HEK293 (cell line): ENCODE measurements around the gene IL16.

ENCODE experiments used
- CTCF ChIA-PET: fragments of 350-600 bp; formaldehyde crosslinking; extraction: SDS; loops from one replicate; lab custom pipeline; 2021; ENCODE audit warnings: antibody characterized with exemption; lab: Yijun Ruan, JAX
- POLR2A ChIA-PET: fragments of 300-600 bp; formaldehyde crosslinking; extraction: SDS; loops from one replicate; lab custom pipeline; 2020; ENCODE audit warnings: antibody characterized with exemption, inconsistent platforms; lab: Yijun Ruan, JAX
- H3K27ac ChIP-seq: fragments of 200-500 bp; sonication (Bioruptor generic); 2 replicates; pipeline ENCODE4 v1.5.1; 2014; ENCODE audit warnings: low read depth, low read length, control low read depth, inconsistent platforms; ENCODE audit errors: extremely low read depth
- H3K36me3 ChIP-seq, 2 experiments: fragments of 200-500 bp in 1 of 2; sonication (Bioruptor generic) in 1 of 2; 1 replicate in 1 of 2; 2 replicates in 1 of 2; pipeline ENCODE4 v1.5.1; 2014 to 2017; ENCODE audit warnings: inconsistent platforms in 2 of 2, low read length in 2 of 2; ENCODE audit not compliant: control insufficient read depth in 2 of 2, insufficient read depth in 1 of 2
- H3K4me1 ChIP-seq: fragments of 200-500 bp; sonication (Bioruptor generic); 2 replicates; pipeline ENCODE4 v1.5.1; 2014; ENCODE audit warnings: mild to moderate bottlenecking, low read length, inconsistent platforms; ENCODE audit not compliant: control insufficient read depth, insufficient read depth
- H3K4me3 ChIP-seq: 2 replicates; pipeline ENCODE4 v1.5.1; 2011; ENCODE audit warnings: low read depth, mild to moderate bottlenecking, control low read depth, low read length, moderate library complexity
- H3K9me3 ChIP-seq: fragments of 200-500 bp; sonication (Bioruptor generic); 2 replicates; pipeline ENCODE4 v1.5.1; 2014; ENCODE audit warnings: low read depth, low read length, inconsistent platforms; ENCODE audit not compliant: control insufficient read depth, insufficient read depth
- GLIS1 ChIP-seq: fragments of 450-650 bp; formaldehyde crosslinking; IDR thresholded peaks from 2 replicates; pipeline ENCODE4 v1.5.1; 2016; ENCODE audit warnings: missing biosample characterization, missing genetic modification characterization
- HIC1 ChIP-seq: fragments of 450-650 bp; formaldehyde crosslinking; IDR thresholded peaks from 2 replicates; pipeline ENCODE4 v1.5.1; 2016; ENCODE audit warnings: missing biosample characterization, missing genetic modification characterization
- REST ChIP-seq: fragments of 450-650 bp; formaldehyde crosslinking; IDR thresholded peaks from 2 replicates; pipeline ENCODE4 v1.5.1; 2016; ENCODE audit warnings: missing biosample characterization, missing genetic modification characterization
- ZFP69B ChIP-seq: fragments of 450-650 bp; formaldehyde crosslinking; IDR thresholded peaks from 2 replicates; pipeline ENCODE4 v1.5.1; 2016; ENCODE audit warnings: missing biosample characterization, missing genetic modification characterization
- ZNF146 ChIP-seq: fragments of 450-650 bp; formaldehyde crosslinking; IDR thresholded peaks from 2 replicates; pipeline ENCODE4 v1.5.1; 2016; ENCODE audit warnings: missing biosample characterization, missing genetic modification characterization
- ZNF19 ChIP-seq: fragments of 450-650 bp; formaldehyde crosslinking; IDR thresholded peaks from 2 replicates; pipeline ENCODE4; 2016; ENCODE audit warnings: missing biosample characterization, missing genetic modification characterization, low read depth
- ZNF202 ChIP-seq: fragments of 450-650 bp; formaldehyde crosslinking; IDR thresholded peaks from 2 replicates; pipeline ENCODE4 v1.5.1; 2016; ENCODE audit warnings: missing biosample characterization, missing genetic modification characterization, borderline replicate concordance
- ZNF391 ChIP-seq: fragments of 450-650 bp; formaldehyde crosslinking; IDR thresholded peaks from 2 replicates; pipeline ENCODE4 v1.5.1; 2016; ENCODE audit warnings: low read depth, missing biosample characterization, missing genetic modification characterization, borderline replicate concordance
- ZNF398 ChIP-seq: fragments of 450-650 bp; formaldehyde crosslinking; IDR thresholded peaks from 2 replicates; pipeline ENCODE4 v1.5.1; 2017; ENCODE audit warnings: missing biosample characterization, missing genetic modification characterization
- ZNF555 ChIP-seq: fragments of 450-650 bp; formaldehyde crosslinking; conservative IDR thresholded peaks from 2 replicates; pipeline ENCODE4 v1.5.1; 2017; ENCODE audit warnings: missing biosample characterization, mild to moderate bottlenecking, missing genetic modification characterization, inconsistent platforms
- ZNF596 ChIP-seq: fragments of 450-650 bp; IDR thresholded peaks from 2 replicates; pipeline ENCODE4 v1.5.0; 2018; ENCODE audit warnings: missing biosample characterization, mild to moderate bottlenecking, missing genetic modification characterization, moderate library complexity
- ZNF791 ChIP-seq: fragments of 450-650 bp; formaldehyde crosslinking; IDR thresholded peaks from 2 replicates; pipeline ENCODE4 v1.5.1; 2016; ENCODE audit warnings: missing biosample characterization, missing genetic modification characterization

The IL16 gene

GRCh38 chr15:81181220-81181619 is 15.5 kb upstream of the IL16 start:
- Histone ChIP-seq H3K9me3 (no peaks in the 10 kb centered on the region), H3K27ac (no peak overlapping the region), H3K4me1 (no peaks in the 10 kb centered on the region), H3K4me3 (no peak overlapping the region), H3K36me3 (no peaks in the 10 kb centered on the region)
- ChIA-PET CTCF (no interaction called here), POLR2A (no interaction called here)
- TF ChIP-seq ZFP69B (tag by site-specific recombination) (no peak), ZNF555 (tag by site-specific recombination) (no peak), HIC1 (tag by site-specific recombination) (no peak), ZNF19 (tag by site-specific recombination) (no peak), REST (tag by site-specific recombination) (peak; percentile 59; the same call in 1 of the 2 replicates), ZNF146 (tag by site-specific recombination) (no peak), ZNF596 (tag by site-specific recombination) (no peak), ZNF791 (no peak), ZNF391 (tag by site-specific recombination) (no peak)

GRCh38 chr15:81182031-81182755 is 14.5 kb upstream of the IL16 start:
- ChIA-PET POLR2A (no interaction called here), CTCF (interaction anchor here (1.0 to 1.1 kb wide), 2 partner anchors 33 to 38 kb away, joined by 3 read pairs; no protein-coding TSS in a partner anchor)
- TF ChIP-seq GLIS1 (tag by site-specific recombination), result no peak
- TF ChIP-seq ZNF202 (tag by site-specific recombination), result no peak
- TF ChIP-seq ZNF391 (tag by site-specific recombination), result no peak
- TF ChIP-seq ZNF398 (tag by site-specific recombination), result no peak
- no peaks in the 10 kb centered on the region for H3K9me3 ChIP-seq
- H3K4me3 ChIP-seq, result no peak overlapping the region
- H3K4me1 ChIP-seq, result no peaks in the 10 kb centered on the region
- H3K36me3 ChIP-seq, result no peaks in the 10 kb centered on the region
- no peak overlapping the region for H3K27ac ChIP-seq
